Measurements from ENCODE around the gene SLC13A2.

GRCh38 chr17:28466521-28467048, 6.9 kb upstream of the SLC13A2 start:
- TF ChIP-seq POLR2A (IDR thresholded peaks at IDR 0.05) (no peak), CTCF (IDR thresholded peaks at IDR 0.05) (no peak), EP300 (IDR thresholded peaks at IDR 0.05) (no peak)

All from sigmoid colon (tissue), 4 donors.